H1 (cell line): ENCODE results near the gene SAFB2. TPM values are rescaled to one million over a fixed set of nuclear protein-coding genes. Genes with fewer than 3 reads are reported as not detected.

Experiments
- BRCA1 ChIP-seq: IDR thresholded peaks from 2 replicates; pipeline ENCODE4 v1.6.1; 2012; ENCODE audit warnings: low read depth, low read length, improper control_type of control experiment
- EP300 ChIP-seq, 2 experiments: IDR thresholded peaks; 1 replicate in 1 of 2; 2 replicates in 1 of 2; pipeline ENCODE4 v1.6.1; 2011 to 2012; ENCODE audit warnings: low read depth in 2 of 2, low read length in 2 of 2, mild to moderate bottlenecking in 2 of 2, borderline replicate concordance in 1 of 2, inconsistent platforms in 1 of 2, moderate library complexity in 1 of 2
- SAP30 ChIP-seq: fragments of 300-600 bp; sonication (generic); IDR thresholded peaks from 2 replicates; pipeline ENCODE4 v1.7.1; 2012; ENCODE audit warnings: low read length, moderate library complexity, mild to moderate bottlenecking, inconsistent platforms; ENCODE audit not compliant: insufficient read depth, insufficient replicate concordance
- SP2 ChIP-seq: IDR thresholded peaks from 2 replicates; pipeline ENCODE4 v1.6.1; 2012; ENCODE audit warnings: mild to moderate bottlenecking, low read length, inconsistent platforms
- TAF7 ChIP-seq: optimal IDR thresholded peaks from 2 replicates; pipeline ENCODE3; 2011; ENCODE audit warnings: low read depth, mild to moderate bottlenecking, inconsistent platforms, low read length, moderate library complexity, borderline replicate concordance
- polyA plus RNA-seq, 7 experiments: library from polyadenylated mRNA; depleted of rRNA in 3 of 7; stranded (reverse) in 5 of 7; unstranded in 2 of 7; fragments of >200 nt in 5 of 7; fragments of 200-250 nt in 2 of 7; gene quantifications; 1 replicate in 5 of 7; 2 replicates in 1 of 7; 4 replicates in 1 of 7; pipeline versions ENCODE4 v1.2.1 to v1.2.3, GENCODE V29; 2011 to 2013; ENCODE audit warnings: missing spikeins in 2 of 7, mixed read lengths in 2 of 7
- total RNA-seq: library from RNA; stranded (reverse); fragmentation: NEBNext Ultra II Directional; extraction: Animal tissue kit (Norgen Biotek cat#: 25700); gene quantifications from 2 replicates; pipeline ENCODE4 v1.2.1, GENCODE V29; 2021
- TF ChIP-seq, protein P1 (sequence below): fragments of 300-600 bp; sonication (generic); IDR thresholded peaks from 2 replicates; pipeline ENCODE4 v1.7.1; 2012; ENCODE audit warnings: low read length, moderate library complexity, mild to moderate bottlenecking, inconsistent platforms; ENCODE audit not compliant: insufficient replicate concordance

SAFB2 gene
- total and polyA plus RNA-seq, 2 of the 8 experiments (the other 6 are each of a cell fraction or from before 2014, with no cell fraction given): 14.8 to 63.8 TPM

DNA sequence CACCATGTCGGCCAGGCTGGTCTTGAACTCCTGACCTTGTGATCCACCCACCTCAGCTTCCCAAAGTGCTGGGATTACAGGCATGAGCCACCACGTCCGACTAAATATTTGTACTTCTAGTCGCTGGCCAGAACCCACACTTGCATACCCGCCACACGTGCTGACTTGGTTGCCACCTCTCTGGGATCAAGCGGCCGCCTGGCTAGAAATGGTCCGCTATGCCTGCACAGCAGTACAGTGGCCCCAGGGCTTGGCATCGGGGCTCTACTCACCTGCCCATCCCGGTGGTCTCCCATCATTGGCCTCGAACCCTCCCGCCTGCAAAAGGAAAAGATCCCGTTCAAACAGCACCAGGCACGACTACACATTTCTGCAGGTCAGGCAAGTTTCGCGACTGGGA lies 31.1 kb downstream of the SAFB2 start (continued):
- TF ChIP-seq, protein P1, sequence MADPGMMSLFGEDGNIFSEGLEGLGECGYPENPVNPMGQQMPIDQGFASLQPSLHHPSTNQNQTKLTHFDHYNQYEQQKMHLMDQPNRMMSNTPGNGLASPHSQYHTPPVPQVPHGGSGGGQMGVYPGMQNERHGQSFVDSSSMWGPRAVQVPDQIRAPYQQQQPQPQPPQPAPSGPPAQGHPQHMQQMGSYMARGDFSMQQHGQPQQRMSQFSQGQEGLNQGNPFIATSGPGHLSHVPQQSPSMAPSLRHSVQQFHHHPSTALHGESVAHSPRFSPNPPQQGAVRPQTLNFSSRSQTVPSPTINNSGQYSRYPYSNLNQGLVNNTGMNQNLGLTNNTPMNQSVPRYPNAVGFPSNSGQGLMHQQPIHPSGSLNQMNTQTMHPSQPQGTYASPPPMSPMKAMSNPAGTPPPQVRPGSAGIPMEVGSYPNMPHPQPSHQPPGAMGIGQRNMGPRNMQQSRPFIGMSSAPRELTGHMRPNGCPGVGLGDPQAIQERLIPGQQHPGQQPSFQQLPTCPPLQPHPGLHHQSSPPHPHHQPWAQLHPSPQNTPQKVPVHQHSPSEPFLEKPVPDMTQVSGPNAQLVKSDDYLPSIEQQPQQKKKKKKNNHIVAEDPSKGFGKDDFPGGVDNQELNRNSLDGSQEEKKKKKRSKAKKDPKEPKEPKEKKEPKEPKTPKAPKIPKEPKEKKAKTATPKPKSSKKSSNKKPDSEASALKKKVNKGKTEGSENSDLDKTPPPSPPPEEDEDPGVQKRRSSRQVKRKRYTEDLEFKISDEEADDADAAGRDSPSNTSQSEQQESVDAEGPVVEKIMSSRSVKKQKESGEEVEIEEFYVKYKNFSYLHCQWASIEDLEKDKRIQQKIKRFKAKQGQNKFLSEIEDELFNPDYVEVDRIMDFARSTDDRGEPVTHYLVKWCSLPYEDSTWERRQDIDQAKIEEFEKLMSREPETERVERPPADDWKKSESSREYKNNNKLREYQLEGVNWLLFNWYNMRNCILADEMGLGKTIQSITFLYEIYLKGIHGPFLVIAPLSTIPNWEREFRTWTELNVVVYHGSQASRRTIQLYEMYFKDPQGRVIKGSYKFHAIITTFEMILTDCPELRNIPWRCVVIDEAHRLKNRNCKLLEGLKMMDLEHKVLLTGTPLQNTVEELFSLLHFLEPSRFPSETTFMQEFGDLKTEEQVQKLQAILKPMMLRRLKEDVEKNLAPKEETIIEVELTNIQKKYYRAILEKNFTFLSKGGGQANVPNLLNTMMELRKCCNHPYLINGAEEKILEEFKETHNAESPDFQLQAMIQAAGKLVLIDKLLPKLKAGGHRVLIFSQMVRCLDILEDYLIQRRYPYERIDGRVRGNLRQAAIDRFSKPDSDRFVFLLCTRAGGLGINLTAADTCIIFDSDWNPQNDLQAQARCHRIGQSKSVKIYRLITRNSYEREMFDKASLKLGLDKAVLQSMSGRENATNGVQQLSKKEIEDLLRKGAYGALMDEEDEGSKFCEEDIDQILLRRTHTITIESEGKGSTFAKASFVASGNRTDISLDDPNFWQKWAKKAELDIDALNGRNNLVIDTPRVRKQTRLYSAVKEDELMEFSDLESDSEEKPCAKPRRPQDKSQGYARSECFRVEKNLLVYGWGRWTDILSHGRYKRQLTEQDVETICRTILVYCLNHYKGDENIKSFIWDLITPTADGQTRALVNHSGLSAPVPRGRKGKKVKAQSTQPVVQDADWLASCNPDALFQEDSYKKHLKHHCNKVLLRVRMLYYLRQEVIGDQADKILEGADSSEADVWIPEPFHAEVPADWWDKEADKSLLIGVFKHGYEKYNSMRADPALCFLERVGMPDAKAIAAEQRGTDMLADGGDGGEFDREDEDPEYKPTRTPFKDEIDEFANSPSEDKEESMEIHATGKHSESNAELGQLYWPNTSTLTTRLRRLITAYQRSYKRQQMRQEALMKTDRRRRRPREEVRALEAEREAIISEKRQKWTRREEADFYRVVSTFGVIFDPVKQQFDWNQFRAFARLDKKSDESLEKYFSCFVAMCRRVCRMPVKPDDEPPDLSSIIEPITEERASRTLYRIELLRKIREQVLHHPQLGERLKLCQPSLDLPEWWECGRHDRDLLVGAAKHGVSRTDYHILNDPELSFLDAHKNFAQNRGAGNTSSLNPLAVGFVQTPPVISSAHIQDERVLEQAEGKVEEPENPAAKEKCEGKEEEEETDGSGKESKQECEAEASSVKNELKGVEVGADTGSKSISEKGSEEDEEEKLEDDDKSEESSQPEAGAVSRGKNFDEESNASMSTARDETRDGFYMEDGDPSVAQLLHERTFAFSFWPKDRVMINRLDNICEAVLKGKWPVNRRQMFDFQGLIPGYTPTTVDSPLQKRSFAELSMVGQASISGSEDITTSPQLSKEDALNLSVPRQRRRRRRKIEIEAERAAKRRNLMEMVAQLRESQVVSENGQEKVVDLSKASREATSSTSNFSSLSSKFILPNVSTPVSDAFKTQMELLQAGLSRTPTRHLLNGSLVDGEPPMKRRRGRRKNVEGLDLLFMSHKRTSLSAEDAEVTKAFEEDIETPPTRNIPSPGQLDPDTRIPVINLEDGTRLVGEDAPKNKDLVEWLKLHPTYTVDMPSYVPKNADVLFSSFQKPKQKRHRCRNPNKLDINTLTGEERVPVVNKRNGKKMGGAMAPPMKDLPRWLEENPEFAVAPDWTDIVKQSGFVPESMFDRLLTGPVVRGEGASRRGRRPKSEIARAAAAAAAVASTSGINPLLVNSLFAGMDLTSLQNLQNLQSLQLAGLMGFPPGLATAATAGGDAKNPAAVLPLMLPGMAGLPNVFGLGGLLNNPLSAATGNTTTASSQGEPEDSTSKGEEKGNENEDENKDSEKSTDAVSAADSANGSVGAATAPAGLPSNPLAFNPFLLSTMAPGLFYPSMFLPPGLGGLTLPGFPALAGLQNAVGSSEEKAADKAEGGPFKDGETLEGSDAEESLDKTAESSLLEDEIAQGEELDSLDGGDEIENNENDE: no peak
- TF ChIP-seq SAP30: no peak
- TF ChIP-seq BRCA1: no peak
- TF ChIP-seq EP300 (IDR thresholded peaks at IDR 0.05; ENCODE audit: borderline replicate concordance in 1 of 2, low read depth in 2 of 2, low read length in 2 of 2): no peak
- no peak for TF ChIP-seq TAF7
- no peak for TF ChIP-seq SP2
